GM04504 (cell line): ENCODE data around the gene PIH1D1.

Source experiments
- DNase-seq: peaks from one replicate; pipeline ENCODE4 v3.0.0-alpha.2; 2012; ENCODE audit warnings: low read depth

PIH1D1 gene

GRCh38 chr19:49434907-49435583 lies 16.6 kb downstream of the PIH1D1 start:
- no peak for DNase-seq

GRCh38 chr19:49433240-49433901 lies 18.2 kb downstream of the PIH1D1 start:
- DNase-seq: no peak

DNA sequence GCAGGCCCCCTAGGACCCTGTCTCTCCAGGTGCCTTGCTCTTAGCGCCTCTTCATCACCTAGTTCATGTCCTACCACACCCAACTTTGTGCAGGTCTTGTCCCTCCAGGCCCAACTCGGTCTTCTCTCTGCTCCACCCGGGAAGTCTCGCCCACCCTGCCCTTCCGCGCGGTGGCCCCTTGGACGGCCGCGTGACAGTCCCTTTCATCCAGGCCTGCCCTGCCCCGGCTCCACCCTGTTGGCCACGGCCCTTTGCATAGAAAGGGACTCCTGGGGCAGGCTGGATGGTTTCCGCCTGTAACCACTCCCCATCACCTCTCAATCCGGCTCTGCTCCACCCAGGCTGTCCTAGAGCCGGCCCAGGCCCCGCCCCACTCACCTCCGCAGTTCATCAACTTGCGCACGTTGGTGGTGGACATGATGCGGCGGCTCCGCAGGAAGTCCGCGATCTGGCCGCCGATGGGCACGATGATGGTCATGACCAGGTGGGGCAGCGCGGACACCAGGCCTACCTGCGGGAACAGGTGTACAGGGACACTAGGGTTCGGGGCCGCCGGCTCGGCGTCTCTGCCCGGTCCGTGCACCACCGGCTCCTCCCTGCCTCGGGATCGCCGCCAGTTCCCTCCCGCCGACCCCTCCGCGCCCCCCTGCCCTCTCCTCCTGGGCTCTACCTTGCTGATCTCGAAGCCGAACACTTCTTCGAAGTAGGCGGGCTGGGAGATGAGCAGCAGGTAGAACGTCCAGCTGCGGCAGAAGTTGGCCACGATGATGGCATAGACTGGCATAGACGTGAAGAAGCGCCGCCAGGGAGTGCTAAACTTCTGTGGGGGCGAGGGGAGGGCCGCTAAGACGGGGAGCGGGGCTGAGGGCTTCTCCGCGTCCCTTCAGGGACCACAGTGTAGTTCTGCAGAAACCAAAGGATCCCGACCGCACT lies 19.2 kb downstream of the PIH1D1 start:
- no peak for DNase-seq

DNA sequence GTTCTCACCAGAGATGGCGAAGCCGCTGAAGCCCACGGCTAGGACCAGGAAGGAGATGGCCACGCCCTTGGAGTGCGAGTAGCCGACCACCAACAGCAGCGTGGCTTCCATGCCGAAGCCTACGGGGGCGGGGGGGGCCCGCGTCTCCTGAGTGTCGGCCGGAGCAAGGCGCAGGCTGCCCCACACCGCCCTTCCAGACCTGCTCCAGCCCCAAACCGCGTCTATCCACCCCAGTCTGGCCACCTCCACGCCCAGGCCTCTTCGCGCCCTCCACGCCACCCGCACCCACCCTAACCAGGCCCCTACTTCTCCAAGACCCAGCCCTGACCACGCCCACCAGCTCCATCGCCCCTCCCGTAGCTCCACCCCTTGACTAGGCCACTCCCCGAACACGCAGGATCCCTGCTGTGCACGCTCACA lies 20.3 kb downstream of the PIH1D1 start:
- no peak for DNase-seq

- no peak for DNase-seq
These were observed 20.8 kb downstream of the PIH1D1 start for GRCh38 chr19:49430678-49431329.

DNA sequence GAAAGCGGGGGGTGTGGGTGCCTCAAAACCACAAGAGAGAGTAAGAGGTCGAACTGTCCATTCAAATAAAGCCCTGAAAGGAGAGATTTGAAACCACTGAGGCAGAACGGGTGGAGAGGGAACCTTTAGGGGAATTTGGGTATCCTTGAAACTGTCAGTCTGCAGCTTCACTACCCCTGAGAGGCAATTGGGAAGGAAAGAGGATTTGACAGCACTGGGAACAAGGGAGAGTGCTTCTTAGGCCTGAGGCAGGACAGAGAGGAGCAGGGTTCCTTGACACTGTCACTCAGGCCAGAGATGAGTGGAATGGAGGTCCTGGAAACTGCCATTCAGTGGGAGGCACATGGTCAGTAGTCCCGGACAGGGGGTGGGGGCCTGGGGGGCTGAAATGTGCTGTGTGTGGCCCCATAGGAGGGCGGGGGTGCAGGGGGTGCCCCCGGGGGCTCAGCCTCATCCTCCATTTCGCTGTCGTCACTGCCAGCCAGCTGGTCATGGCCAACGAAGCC lies 21.4 kb downstream of the PIH1D1 start:
- no peak for DNase-seq

GRCh38 chr19:49428547-49429451 lies 22.8 kb downstream of the PIH1D1 start:
- no peak for DNase-seq

DNA sequence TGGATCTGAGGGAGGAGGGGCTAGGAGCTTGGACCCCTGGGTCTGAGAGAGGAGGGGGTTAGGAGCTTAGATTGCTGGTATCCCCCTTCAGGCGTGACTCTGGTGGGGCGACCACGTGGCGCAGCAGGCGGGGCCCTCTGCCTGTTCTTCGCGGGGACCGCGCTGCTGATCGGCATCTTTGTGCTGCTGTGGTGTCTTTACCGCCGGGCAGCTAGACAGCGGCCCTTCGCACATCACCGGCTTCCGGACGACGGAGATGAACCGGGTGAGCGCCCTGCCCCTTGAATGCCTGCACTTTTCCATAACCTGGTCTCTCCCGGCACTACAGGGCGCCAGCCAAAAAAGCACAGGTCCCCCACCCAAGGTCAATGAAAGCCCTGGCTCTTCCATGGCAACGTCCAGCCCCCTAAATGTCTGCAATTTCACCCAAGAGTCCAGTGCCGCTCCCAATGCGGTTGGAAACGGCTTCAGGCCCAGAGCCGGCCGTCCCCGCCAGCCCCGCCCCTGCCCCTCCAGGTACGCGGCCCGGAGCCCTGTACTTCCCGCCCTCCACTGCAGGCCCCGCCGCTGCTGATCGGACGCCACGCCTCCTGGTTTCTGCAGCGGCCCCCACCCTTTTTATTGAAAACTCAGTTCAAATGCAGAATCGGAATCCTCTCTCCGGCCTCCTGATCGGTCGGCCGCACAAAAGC lies 23.6 kb downstream of the PIH1D1 start:
- DNase-seq: no peak

GRCh38 chr19:49427339-49427738 lies 24.3 kb downstream of the PIH1D1 start:
- DNase-seq: no peak

DNA sequence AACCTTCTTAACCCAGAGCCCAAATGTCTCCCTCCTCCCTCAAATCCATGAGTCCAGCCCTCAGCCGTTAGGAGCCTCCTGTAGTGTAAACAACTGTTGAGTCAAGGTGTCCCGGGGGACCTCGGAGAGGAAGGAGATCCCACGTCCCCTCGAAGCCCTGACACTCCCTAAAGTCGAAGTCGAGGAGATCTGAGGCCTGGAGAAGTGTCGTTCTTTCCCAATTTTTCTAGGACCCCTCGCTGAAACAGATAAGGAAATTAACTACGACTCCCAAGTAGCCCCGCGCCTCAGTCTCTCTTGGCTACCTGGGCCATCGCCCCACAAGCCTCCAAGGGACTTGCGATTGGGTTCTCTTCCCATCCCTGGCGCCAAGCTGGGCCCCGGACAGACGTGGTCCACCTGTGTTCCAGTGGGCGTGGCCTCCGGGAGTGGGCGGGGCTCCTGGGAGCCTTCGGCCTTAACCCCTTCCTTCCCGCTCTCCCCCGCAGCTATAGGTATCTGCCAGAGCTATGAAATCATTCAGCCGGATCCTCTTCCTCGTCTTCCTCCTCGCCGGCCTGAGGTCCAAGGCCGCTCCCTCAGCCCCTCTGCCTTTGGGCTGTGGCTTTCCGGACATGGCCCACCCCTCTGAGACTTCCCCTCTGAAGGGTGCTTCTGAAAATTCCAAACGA lies 25.6 kb downstream of the PIH1D1 start:
- no peak for DNase-seq

DNA sequence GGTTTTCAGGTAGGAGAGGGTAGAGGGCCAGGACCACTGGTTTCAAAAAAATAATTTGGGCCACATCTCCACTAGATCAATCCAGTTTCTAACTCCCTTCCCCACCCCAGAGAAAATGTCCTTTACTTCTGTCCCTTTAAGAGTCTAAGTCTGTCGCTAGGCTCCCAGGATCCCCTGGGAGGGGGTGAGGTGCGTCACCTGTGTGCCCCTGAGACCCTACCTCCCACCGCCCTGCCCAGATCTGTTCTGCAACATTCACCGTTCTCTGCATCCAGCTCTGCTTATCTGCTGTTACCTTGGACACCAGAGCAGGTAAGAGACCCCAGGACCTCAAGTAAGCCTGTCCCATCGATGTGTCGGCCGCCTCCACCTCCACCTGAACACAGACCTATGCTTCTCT lies 26.4 kb downstream of the PIH1D1 start, which contains the start of gene GFY:
TSS of gene GFY (plus strand) at position 211 of the 400 bp plus-strand sequence. CDS start 1,043 bp downstream, outside the sequence.
- no peak for DNase-seq

DNA sequence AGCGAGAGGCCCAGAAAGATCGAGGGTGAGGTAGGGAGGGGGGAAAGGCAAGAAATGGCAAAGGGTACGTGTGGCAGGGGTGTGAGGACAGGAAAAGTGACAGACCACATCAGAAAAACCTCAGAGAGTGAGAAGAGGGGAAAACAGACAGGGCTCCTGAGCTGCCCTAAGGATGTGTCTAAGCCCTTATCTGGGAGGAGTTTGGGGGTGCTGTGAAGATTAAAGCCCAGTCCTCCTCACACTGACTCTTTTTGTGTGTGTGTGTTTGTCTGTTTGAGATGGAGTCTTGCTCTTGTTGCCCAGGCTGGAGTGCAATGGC lies 27.7 kb downstream of the PIH1D1 start:
- no peak for DNase-seq

DNA sequence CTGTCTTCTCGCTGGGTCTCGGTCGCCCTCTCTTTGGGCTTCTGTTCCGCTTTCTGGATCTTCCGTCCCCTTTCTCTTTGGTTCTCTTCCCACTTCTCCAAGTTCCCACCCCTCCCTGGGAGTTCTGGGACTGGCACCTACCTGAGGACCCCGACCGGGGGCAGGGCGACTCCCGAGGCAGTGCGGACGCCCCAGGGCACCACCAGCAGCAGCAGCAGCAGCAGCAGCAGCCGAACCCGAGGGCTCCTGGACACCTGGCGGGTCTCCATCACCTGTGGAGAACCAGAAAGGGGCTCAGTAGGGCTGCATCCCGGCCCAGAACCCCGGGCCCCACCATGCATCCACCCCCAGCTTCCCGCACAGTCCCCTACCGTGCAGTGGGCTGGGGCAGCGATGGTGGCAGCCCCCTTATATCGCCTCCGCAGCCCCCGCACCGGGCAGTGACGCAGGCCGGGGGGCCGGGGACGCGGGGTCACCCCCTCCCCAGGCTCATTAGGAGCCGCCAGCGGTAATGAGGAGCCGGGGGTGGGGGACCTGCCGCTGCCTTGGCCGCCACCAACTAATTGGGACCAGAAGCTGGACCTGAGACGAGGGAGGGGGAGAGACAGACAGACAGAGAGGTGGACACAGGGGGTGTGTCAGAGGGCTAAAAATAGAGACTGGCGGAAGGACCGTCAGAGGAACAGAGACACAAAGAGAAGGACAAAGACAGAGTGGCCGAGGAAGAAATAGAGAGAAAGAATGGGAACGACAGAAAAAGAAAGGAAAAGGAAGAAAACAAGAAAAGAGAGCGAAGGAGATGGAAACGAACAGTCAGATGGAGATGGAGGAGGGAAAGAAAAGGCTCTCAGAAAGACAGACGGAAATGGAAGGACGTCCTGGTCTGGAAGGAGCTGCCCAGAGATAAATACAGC lies 28.3 kb downstream of the PIH1D1 start, which contains the start of gene PTH2:
TSS of gene PTH2 (minus strand) at position 371 of the 914 bp plus-strand sequence. CDS start at position 269, 102 bp downstream.
- DNase-seq: no peak

DNA sequence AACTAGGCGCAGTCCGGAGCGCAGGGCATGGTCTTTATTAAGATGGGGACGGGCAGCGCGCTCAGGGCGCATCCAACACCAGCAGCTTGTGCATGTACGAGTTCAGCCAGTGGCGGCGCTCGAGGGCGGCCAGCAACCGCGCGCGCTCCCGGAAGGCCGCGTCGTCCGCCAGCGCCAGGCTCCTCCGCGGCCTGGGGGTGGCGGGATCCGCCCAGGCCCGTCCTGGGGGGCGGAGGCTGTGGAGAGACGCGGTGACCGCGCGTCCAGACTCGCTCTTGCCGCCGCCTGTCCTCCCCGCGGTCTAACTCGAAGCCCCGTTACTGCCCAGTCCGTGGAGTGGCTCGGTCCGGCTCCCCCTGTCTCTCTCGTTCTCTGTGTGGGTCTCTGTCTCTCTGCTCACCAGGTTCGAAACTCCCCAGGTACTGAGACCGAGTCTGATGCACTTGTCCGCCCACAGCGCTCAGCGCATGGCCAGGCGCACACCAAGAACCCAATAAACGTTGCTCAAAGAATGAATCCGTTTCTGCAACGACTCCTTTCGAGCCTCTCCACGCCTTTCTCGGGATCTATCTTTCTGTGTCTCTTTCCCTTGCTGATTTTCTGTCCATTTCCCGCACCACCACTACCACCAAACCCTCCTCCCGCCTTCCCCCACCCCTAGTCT lies 29.1 kb downstream of the PIH1D1 start:
- no peak for DNase-seq

GRCh38 chr19:49421878-49422202 lies 29.8 kb downstream of the PIH1D1 start:
- DNase-seq: no peak

DNA sequence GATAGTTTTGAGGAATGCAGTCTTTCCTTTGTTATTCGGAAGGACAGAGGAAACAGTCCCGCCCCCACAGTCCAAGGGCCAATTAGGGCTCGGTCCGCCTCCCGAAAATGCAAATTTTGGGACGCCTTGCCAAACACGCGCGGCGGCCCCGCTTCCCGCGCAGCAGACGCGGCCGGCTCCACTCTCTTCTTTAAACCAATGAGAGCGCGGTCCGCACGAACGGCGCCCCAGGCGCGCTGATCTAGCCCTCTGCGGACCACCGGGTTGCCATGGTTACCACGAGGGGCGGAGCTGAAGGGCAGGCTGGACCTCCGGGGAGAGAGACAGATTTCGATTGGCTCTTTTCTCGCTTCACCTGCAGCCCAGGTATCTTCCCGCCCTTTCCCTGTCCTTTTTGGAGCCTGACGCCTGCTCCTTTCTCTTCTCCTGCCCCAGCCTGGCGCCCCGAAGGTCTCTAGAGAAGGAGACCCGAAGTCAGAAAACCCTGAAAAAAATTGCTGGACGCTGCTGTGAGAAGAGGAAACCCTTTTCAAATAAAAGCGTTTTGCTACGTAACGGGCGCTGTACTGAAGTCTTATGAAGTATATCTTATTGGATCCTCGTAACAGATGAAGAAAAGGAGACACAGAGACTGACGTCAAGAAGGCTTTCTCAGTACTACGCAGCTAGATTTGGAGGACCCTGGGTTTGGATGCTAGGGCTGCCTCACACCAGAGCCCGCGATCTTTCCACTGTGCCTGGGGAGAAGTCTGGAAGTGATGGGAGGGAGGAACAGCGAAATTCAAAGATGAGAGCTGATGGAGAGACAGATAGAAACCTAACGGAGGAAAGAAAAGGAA lies 30.4 kb downstream of the PIH1D1 start:
- no peak for DNase-seq

DNA sequence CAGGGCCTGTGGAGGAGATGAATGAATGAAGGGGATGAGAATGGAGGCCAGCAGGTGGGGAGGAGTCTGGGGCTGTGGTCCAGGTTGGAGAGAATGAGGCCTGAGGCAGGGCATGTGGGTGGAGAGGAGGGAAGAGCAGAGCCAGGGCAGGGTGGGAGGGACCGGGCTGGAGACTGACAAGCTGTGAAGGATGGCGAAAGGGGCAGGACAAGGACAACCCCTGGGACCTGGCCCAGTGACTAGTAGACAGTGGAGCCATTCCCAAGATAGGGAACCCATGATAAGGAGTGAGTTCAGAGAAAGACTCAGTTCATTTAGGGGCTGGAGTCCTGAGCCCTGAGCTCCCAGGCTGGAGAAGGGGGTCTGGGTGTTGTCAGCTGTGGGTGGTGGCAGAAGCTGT lies 31.4 kb downstream of the PIH1D1 start:
- no peak for DNase-seq
